H1 (cell line): ENCODE data around the gene MAD2L1. TPM values are rescaled to one million over a fixed set of nuclear protein-coding genes. Genes with fewer than 3 reads are reported as not detected.
A peak's percentile ranks its signal among the peaks of the same experiment; 100 is the strongest.

Experiments used
- CTCF ChIA-PET: fragments of 300-600 bp; sonication (Branson Sonifier 250); formaldehyde crosslinking; loops from one replicate; lab custom pipeline; 2021; ENCODE audit not compliant: partially characterized antibody; lab: Charles Lee
- POLR2A ChIA-PET: fragments of 300-600 bp; sonication (Branson Sonifier 250); formaldehyde crosslinking; loops from one replicate; lab custom pipeline; 2021; ENCODE audit warnings: inconsistent platforms; ENCODE audit not compliant: partially characterized antibody; lab: Charles Lee
- DNase-seq, 2 experiments: peaks; one replicate each; pipeline versions ENCODE4 v3.0.0 to v3.0.0-alpha.2; 2010 to 2022; ENCODE audit warnings: low spot score in 2 of 2, low read depth in 1 of 2, mixed read lengths in 1 of 2
- FAIRE-seq: peaks from 2 replicates; lab custom pipeline; 2011; peaks lifted over from hg19 to GRCh38; lab: Jason Lieb, UNC
- H2AFZ ChIP-seq: 2 replicates; pipeline ENCODE4 v1.8.1; 2012; ENCODE audit warnings: low read length, inconsistent platforms
- H2AK5ac ChIP-seq: 2 replicates; pipeline ENCODE4 v1.6.1; 2013; ENCODE audit warnings: low read depth, low read length
- H2BK120ac ChIP-seq: replicated peaks from 2 replicates; pipeline ENCODE3; 2013; ENCODE audit warnings: low read depth, low read length, inconsistent platforms
- H2BK12ac ChIP-seq: 2 replicates; pipeline ENCODE4 v1.6.1; 2013; ENCODE audit warnings: low read depth, low read length
- H2BK15ac ChIP-seq: 2 replicates; pipeline ENCODE4 v1.6.1; 2013; ENCODE audit warnings: low read length
- H2BK20ac ChIP-seq: 2 replicates; pipeline ENCODE4 v1.6.1; 2013; ENCODE audit warnings: low read length
- H2BK5ac ChIP-seq: 2 replicates; pipeline ENCODE4 v1.6.1; 2013; ENCODE audit warnings: low read depth, low read length
- H3K14ac ChIP-seq: 2 replicates; pipeline ENCODE4 v1.6.1; 2013; ENCODE audit warnings: inconsistent platforms; ENCODE audit not compliant: insufficient read length
- H3K18ac ChIP-seq: 2 replicates; pipeline ENCODE4 v1.6.1; 2013; ENCODE audit warnings: low read length; ENCODE audit errors: extremely low read depth
- H3K23ac ChIP-seq: 2 replicates; pipeline ENCODE4 v1.6.1; 2013; ENCODE audit warnings: inconsistent platforms; ENCODE audit not compliant: insufficient read length
- H3K23me2 ChIP-seq: 2 replicates; pipeline ENCODE4 v1.6.1; 2013; ENCODE audit warnings: low read depth, low read length
- H3K27ac ChIP-seq: 2 replicates; pipeline ENCODE4 v1.6.1; 2011; ENCODE audit warnings: low read depth, low read length, inconsistent platforms
- H3K27me3 ChIP-seq, 4 experiments: replicated peaks in 1 of 4; 1 replicate in 1 of 4; 2 replicates in 3 of 4; pipeline versions ENCODE4 v1.6.1 to v1.8.1; 2011 to 2013; ENCODE audit warnings: low read length in 3 of 4, mild to moderate bottlenecking in 3 of 4, inconsistent platforms in 2 of 4, mixed read lengths in 2 of 4, moderate library complexity in 1 of 4; ENCODE audit not compliant: control insufficient read depth in 3 of 4, insufficient read depth in 3 of 4; ENCODE audit errors: extremely low read depth in 1 of 4
- H3K36me3 ChIP-seq, 4 experiments: 2 replicates each; pipeline versions ENCODE4 v1.6.1 to v1.8.1; 2011 to 2013; ENCODE audit warnings: mild to moderate bottlenecking in 4 of 4, low read length in 3 of 4, moderate library complexity in 2 of 4, control low read depth in 1 of 4, inconsistent platforms in 1 of 4; ENCODE audit not compliant: insufficient read depth in 4 of 4, control insufficient read depth in 2 of 4
- H3K4ac ChIP-seq: replicated peaks from 2 replicates; pipeline ENCODE3; 2013; ENCODE audit warnings: low read length, low read depth, mixed read lengths, inconsistent platforms; ENCODE audit not compliant: insufficient read length
- H3K4me1 ChIP-seq, 4 experiments: replicated peaks in 1 of 4; 1 replicate in 1 of 4; 2 replicates in 3 of 4; pipeline versions ENCODE4 v1.6.1 to v1.8.1; 2011 to 2013; ENCODE audit warnings: low read length in 3 of 4, inconsistent platforms in 2 of 4, mixed read lengths in 1 of 4; ENCODE audit not compliant: insufficient read depth in 4 of 4, control insufficient read depth in 3 of 4
- H3K4me2 ChIP-seq, 2 experiments: 2 replicates each; pipeline versions ENCODE4 v1.6.1 to v1.8.1; 2011 to 2013; ENCODE audit warnings: low read depth in 2 of 2, low read length in 2 of 2, control low read depth in 1 of 2, inconsistent platforms in 1 of 2, mild to moderate bottlenecking in 1 of 2; ENCODE audit not compliant: insufficient read depth in 1 of 2
- H3K4me3 ChIP-seq, 4 experiments: fragments of 200-600, 300-600 bp in 1 of 4; sonication (generic), shearing (Covaris generic), sonication (Bioruptor Twin) in 1 of 4; 2 replicates each; pipeline versions ENCODE4 v1.5.1 to v1.8.1; 2011 to 2016; ENCODE audit warnings: low read length in 4 of 4, low read depth in 3 of 4, control low read depth in 2 of 4, inconsistent platforms in 2 of 4, mild to moderate bottlenecking in 2 of 4, mixed read lengths in 1 of 4, moderate library complexity in 1 of 4; ENCODE audit not compliant: insufficient read depth in 2 of 4; ENCODE audit errors: extremely low read depth in 1 of 4
- H3K56ac ChIP-seq: replicated peaks from 2 replicates; pipeline ENCODE3; 2013; ENCODE audit warnings: low read depth, mild to moderate bottlenecking, mixed read lengths, low read length, inconsistent platforms; ENCODE audit not compliant: insufficient read length
- H3K79me1 ChIP-seq: 2 replicates; pipeline ENCODE4 v1.6.1; 2013; ENCODE audit warnings: low read depth, low read length, control low read depth
- H3K79me2 ChIP-seq, 2 experiments: 2 replicates each; pipeline versions ENCODE4 v1.6.1 to v1.8.1; 2012 to 2013; ENCODE audit warnings: low read length in 2 of 2, mild to moderate bottlenecking in 2 of 2, inconsistent platforms in 1 of 2; ENCODE audit not compliant: insufficient read depth in 2 of 2, control insufficient read depth in 1 of 2
- H3K9ac ChIP-seq, 4 experiments: replicated peaks in 1 of 4; 1 replicate in 1 of 4; 2 replicates in 3 of 4; pipeline versions ENCODE4 v1.6.1 to v1.8.1; 2011 to 2013; ENCODE audit warnings: low read depth in 3 of 4, low read length in 3 of 4, control low read depth in 2 of 4, mild to moderate bottlenecking in 2 of 4, moderate library complexity in 2 of 4, inconsistent platforms in 1 of 4; ENCODE audit errors: extremely low read depth in 1 of 4
- H3K9me3 ChIP-seq, 2 experiments: 2 replicates each; pipeline versions ENCODE4 v1.6.1 to v1.8.1; 2012 to 2013; ENCODE audit warnings: mild to moderate bottlenecking in 2 of 2, moderate library complexity in 2 of 2, control low read depth in 1 of 2, inconsistent platforms in 1 of 2, low read depth in 1 of 2, low read length in 1 of 2, mixed read lengths in 1 of 2; ENCODE audit not compliant: insufficient read depth in 2 of 2
- H4K20me1 ChIP-seq, 2 experiments: replicated peaks in 1 of 2; 2 replicates each; pipeline versions ENCODE3 to v1.8.1; 2011 to 2013; ENCODE audit warnings: inconsistent platforms in 2 of 2, low read length in 2 of 2, mild to moderate bottlenecking in 1 of 2; ENCODE audit not compliant: insufficient read depth in 2 of 2, control insufficient read depth in 1 of 2
- H4K5ac ChIP-seq: 2 replicates; pipeline ENCODE4 v1.6.1; 2013; ENCODE audit warnings: low read length, low read depth, mixed read lengths, inconsistent platforms; ENCODE audit not compliant: insufficient read length
- H4K8ac ChIP-seq: 2 replicates; pipeline ENCODE4 v1.8.0; 2013; ENCODE audit warnings: mild to moderate bottlenecking, moderate library complexity, low read length, inconsistent platforms; ENCODE audit not compliant: insufficient read depth; ENCODE audit errors: extremely low read depth
- H4K91ac ChIP-seq: replicated peaks from 2 replicates; pipeline ENCODE3; 2013; ENCODE audit warnings: low read length, mixed read lengths, inconsistent platforms; ENCODE audit not compliant: insufficient read length
- CTCF ChIP-seq, 3 experiments: IDR thresholded peaks; 1 replicate in 2 of 3; 2 replicates in 1 of 3; pipeline versions ENCODE4 v1.5.1 to v1.6.1; 2011; ENCODE audit warnings: low read length in 3 of 3, mild to moderate bottlenecking in 3 of 3, inconsistent platforms in 2 of 3, low read depth in 1 of 3, moderate library complexity in 1 of 3; ENCODE audit not compliant: insufficient read depth in 1 of 3; ENCODE audit errors: control extremely low read depth in 1 of 3
- JUN ChIP-seq: IDR thresholded peaks from 2 replicates; pipeline ENCODE4 v1.6.1; 2011; ENCODE audit warnings: low read depth, mild to moderate bottlenecking, improper control_type of control experiment, low read length
- JUND ChIP-seq: IDR thresholded peaks from 2 replicates; pipeline ENCODE4 v1.6.1; 2011; ENCODE audit warnings: mild to moderate bottlenecking, improper control_type of control experiment, low read length
- NRF1 ChIP-seq: IDR thresholded peaks from 2 replicates; pipeline ENCODE4 v1.6.1; 2011; ENCODE audit warnings: mild to moderate bottlenecking, low read depth, low read length, improper control_type of control experiment
- RAD21 ChIP-seq, 2 experiments: IDR thresholded peaks in 1 of 2; conservative IDR thresholded peaks in 1 of 2; 2 replicates each; pipeline ENCODE4 v1.6.1; 2011; ENCODE audit warnings: low read depth in 2 of 2, low read length in 2 of 2, improper control_type of control experiment in 1 of 2, inconsistent platforms in 1 of 2, mild to moderate bottlenecking in 1 of 2, moderate library complexity in 1 of 2
- SIRT6 ChIP-seq: IDR thresholded peaks from one replicate; pipeline ENCODE4 v1.7.1; 2012; ENCODE audit warnings: low read length, inconsistent platforms
- TCF12 ChIP-seq: IDR thresholded peaks from 2 replicates; pipeline ENCODE4 v1.6.1; 2011; ENCODE audit warnings: low read depth, mild to moderate bottlenecking, low read length
- ZNF274 ChIP-seq: IDR thresholded peaks from 2 replicates; pipeline ENCODE4 v1.7.0; 2012; ENCODE audit warnings: low read length, borderline replicate concordance; ENCODE audit errors: extremely low read depth
- WGBS, 2 experiments: shearing (Covaris generic) in 1 of 2; methylation state at CpG; one replicate each; pipeline versions ENCODE4 v1.1.6 to v1.1.7; 2013 to 2015; ENCODE audit warnings: low lambda C conversion rate in 2 of 2, mixed read lengths in 2 of 2, inconsistent platforms in 1 of 2, low coverage in 1 of 2, missing lambda C conversion rate in 1 of 2; ENCODE audit not compliant: insufficient replicate concordance in 2 of 2, insufficient coverage in 1 of 2, insufficient read length in 1 of 2; ENCODE audit errors: extremely low coverage in 1 of 2, missing lambda C conversion rate in 1 of 2; 5-methylcytosine and 5-hydroxymethylcytosine counted together
- polyA plus RNA-seq, 7 experiments: library from polyadenylated mRNA; depleted of rRNA in 3 of 7; stranded (reverse) in 5 of 7; unstranded in 2 of 7; fragments of >200 nt in 5 of 7; fragments of 200-250 nt in 2 of 7; gene quantifications; 1 replicate in 5 of 7; 2 replicates in 1 of 7; 4 replicates in 1 of 7; pipeline versions ENCODE4 v1.2.1 to v1.2.3, GENCODE V29; 2011 to 2013; ENCODE audit warnings: missing spikeins in 2 of 7, mixed read lengths in 2 of 7
- total RNA-seq: library from RNA; stranded (reverse); fragmentation: NEBNext Ultra II Directional; extraction: Animal tissue kit (Norgen Biotek cat#: 25700); gene quantifications from 2 replicates; pipeline ENCODE4 v1.2.1, GENCODE V29; 2021

The MAD2L1 gene
- total and polyA plus RNA-seq, 2 of the 8 experiments (the other 6 are each of a cell fraction or from before 2014, with no cell fraction given) = 51.1 to 88.1 TPM

- Histone ChIP-seq H2BK12ac (no peak overlapping the region; the same call in 1 of the 2 replicates), H3K4me2 (peak overlapping the region in 1 of 2 experiments; percentile 3; a peak in 1 of 4 replicates), H4K8ac (no peak overlapping the region), H3K27ac (no peak overlapping the region), H3K56ac (no peak overlapping the region), H2BK5ac (no peak overlapping the region), H3K23ac (no peak overlapping the region), H3K18ac (0 out of 2 replicates have a peak overlapping the region, but pooled peaks have one; percentile 20), H2BK15ac (no peak overlapping the region), H3K9ac (no peak overlapping the region), H3K36me3 (no peaks in the 10 kb centered on the region), H3K4me1 (no peaks in the 10 kb centered on the region; a peak in 1 of 7 replicates), H2BK20ac (no peak overlapping the region), H3K4ac (no peak overlapping the region), H4K91ac (no peak overlapping the region), H2AFZ (0 out of 2 replicates have a peak overlapping the region, but pooled peaks have one; percentile 18), H2AK5ac (no peak overlapping the region), H3K14ac (no peak overlapping the region), H3K79me1 (no peaks in the 10 kb centered on the region), H4K5ac (no peak overlapping the region), H3K79me2 (no peaks in the 10 kb centered on the region), H4K20me1 (no peaks in the 10 kb centered on the region), H3K9me3 (no peaks in the 10 kb centered on the region), H3K23me2 (no peaks in the 10 kb centered on the region), H3K4me3 (no peak overlapping the region), H2BK120ac (no peak overlapping the region), H3K27me3 (no peaks in the 10 kb centered on the region)
- whole genome bisulfite sequencing, 2 experiments = 62% methylated on average over 11 of the region's 11 CpGs; no CpG with 5 or more reads in 1 of the 2 experiments
- ChIA-PET CTCF (interaction anchor here (1.0 to 1.1 kb wide), 3 partner anchors 22 to 125 kb away, joined by 3 read pairs; no protein-coding TSS in a partner anchor), POLR2A (no interaction called here)
- DNase-seq = peak; percentile 67 to 92
- FAIRE-seq = peak; percentile 96
- no peak for TF ChIP-seq SIRT6
- TF ChIP-seq NRF1 = no peak
- TF ChIP-seq ZNF274 = no peak
- peak; percentile 78 to 83 (median 78) for TF ChIP-seq CTCF (IDR thresholded peaks at IDR 0.05; ENCODE audit: control extremely low read depth in 1 of 3, insufficient read depth in 1 of 3, low read depth in 1 of 3, low read length in 3 of 3)
- TF ChIP-seq JUND = 0 out of 2 replicates have a peak, but pooled peaks have one; percentile 20
- no peak for TF ChIP-seq JUN
- peak; percentile 96 to 97 for TF ChIP-seq RAD21 (IDR thresholded peaks at IDR 0.05 in 1 of 2, conservative IDR thresholded peaks at IDR 0.05 in 1 of 2; ENCODE audit: low read depth in 2 of 2, low read length in 2 of 2)
- TF ChIP-seq TCF12 = peak; percentile 74; the same call in 1 of the 2 replicates
Observed at GRCh38 chr4:120049732-120050494, 16.7 kb downstream of the MAD2L1 start.
